Middle frontal gyrus (tissue), 1 donor: ENCODE results near the gene GABRB2.
"Not testable (repeated sequence)": the region's sequence is repeated elsewhere in the genome, so short reads cannot be mapped to it uniquely, and the experiment has no call there.

Source experiments
- DNase-seq: peaks from one replicate; pipeline ENCODE4 v3.0.0-alpha.2; 2015; ENCODE audit warnings: low spot score; ENCODE audit errors: extremely low spot score

GABRB2 gene

DNA sequence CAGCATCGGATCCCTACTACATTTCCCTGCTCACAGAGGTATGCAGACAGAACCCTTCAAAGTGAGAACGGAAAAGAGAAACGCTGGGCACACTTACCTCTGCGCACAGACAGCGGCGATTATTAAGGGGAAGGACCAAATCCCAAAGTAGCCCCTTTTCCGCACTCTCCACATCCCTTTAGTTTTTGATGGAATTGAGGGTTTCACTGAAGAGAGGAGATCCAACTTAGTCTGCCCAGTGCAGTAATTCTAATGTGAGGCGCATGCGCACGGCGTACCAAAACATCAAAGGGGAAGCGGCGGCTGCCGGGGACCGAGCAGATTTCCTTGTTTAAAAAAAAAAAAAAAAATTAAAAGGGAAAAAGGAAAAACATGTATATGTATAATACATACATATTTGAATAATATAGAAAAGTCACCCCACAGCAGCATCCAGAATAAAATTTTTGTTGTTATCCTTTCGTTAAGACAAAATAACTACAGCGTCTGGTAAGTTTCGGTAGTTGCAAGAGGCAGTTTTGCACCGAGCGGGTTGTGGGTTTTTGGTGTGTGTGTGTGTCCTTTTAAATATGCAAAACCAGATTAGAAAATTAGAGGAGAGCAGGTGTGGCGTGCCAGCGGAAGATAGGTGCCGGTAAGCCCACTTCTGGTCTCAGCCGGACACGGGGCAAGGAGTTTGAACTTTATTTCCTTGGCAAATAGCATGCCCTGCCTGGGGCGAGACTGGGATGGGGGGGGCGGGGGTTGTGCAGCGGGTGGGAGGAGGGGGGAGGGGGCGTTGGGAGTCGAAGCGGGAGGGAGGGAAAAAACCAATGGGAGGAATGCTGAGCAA lies at the start of gene GABRB2:
Gene GABRB2 (minus strand): TSS at position 256 of the 832 bp plus-strand sequence. CDS start 82 bp downstream, at position 174.
- no peak for DNase-seq

DNA sequence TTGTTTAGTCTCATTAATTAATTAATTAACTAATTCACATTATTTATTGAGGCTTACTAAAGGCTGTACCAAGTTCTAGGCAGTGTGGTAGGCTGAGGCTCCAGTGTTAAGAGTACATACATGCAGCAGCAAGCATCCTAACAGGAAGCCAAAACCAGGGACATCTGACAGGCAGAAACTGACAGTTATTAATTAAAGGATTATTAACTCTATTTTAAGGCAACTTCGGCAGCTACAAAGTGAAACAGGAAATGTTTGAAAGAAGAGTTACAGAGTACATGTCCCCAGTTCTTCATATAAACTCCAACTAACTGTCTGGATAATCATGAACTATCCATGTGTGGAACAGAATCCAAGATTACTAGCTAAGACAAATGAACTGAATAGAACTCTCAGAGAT lies 39.3 kb upstream of the GABRB2 start:
- no peak for DNase-seq

DNA sequence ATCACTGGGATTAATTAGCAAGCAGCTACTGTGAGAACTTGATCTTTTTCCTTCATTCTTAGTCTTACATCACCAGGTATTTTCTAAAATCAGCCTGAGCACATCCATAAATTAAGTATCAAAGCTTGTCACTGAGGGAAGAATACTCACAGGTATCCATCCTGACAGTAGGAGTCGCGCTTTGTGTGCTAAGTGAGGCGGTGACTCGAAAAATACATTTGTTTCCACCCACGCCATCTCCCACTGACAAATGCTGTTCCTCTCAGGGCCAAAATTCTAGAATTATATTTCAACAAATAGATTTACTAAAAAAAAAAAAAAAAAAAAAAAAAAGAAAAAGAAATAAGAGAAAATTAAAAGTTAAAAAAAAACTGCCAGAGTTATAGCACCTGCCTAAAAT lies 34.1 kb upstream of the GABRB2 start:
- DNase-seq, result no peak

DNA sequence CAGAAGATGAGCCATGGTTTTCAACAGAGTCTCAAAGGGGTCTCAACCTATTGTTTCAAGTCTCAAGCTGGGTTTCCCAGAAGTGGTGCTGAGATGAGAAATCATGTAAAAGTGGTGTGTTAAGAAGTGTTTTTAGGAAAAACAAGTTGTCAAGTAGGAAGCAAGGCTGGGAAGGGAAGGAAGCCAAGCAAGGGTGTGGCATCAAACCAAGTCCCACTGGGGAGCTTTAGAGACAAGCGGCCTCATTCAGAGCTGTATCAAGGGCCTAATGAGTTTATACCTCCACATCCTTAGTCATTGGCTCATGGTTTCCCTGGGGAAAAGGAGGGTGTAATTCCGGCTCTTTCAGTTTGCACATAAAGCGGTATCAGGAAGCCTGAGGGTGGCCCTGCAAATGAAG lies 26.4 kb upstream of the GABRB2 start:
- no peak for DNase-seq

DNA sequence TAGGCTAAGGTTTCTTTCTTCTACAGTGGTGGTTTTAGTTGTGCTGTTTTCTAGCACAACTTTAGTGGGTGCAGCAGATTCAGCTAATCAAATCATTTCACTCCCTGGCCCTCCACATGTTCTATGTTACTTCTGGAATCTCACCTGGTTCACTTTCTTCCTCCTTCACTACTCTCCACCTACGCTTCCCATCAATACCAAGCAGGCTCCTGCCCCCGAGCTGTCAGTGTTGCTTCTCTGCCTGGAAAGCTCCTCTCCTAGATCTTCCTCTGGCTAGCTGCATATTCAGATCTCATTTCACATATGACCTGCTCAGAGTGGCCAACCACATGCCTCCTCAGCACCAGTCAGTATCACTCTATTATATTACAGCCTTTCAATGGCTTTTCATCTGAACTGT lies 19.6 kb upstream of the GABRB2 start:
- no peak for DNase-seq

DNA sequence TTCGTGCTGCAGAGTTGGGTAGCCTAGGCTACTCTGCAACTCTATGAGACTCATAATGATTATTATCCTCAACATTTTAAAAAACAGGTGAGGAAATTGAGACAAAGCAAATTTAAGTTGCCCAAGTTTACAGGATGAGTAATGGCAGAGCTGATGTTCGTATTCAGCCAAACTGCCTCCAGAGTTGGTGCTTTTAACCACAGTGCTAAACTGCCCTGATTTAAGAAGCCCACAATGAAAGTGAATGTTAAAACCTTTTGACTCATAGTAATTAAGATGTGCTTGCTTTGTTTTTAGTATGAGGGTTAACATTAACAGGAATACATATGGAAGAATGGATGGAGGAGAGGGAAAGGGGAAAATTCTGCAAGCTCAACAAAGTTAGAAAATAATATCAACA lies 15.9 kb upstream of the GABRB2 start:
- DNase-seq, result no peak

DNA sequence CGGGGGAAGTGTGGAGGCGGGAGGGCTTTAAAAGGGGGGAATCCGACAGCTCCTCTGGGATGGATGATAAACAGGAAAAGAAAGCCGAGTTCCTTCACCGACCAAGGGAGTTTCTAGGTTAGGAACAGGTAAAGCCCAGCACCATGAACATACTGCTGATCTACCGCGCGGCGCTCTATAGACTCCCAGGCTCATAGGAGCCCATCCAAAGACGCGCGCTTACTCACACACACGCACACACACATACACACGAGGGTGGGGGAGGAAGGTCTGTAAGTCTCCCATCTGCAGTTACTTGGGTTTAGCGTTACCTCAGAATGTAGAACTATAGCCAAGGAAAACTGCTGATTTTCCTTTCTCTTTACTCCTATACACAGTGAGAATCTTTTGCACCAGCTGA lies 2.6 kb upstream of the GABRB2 start:
- DNase-seq, result no peak

DNA sequence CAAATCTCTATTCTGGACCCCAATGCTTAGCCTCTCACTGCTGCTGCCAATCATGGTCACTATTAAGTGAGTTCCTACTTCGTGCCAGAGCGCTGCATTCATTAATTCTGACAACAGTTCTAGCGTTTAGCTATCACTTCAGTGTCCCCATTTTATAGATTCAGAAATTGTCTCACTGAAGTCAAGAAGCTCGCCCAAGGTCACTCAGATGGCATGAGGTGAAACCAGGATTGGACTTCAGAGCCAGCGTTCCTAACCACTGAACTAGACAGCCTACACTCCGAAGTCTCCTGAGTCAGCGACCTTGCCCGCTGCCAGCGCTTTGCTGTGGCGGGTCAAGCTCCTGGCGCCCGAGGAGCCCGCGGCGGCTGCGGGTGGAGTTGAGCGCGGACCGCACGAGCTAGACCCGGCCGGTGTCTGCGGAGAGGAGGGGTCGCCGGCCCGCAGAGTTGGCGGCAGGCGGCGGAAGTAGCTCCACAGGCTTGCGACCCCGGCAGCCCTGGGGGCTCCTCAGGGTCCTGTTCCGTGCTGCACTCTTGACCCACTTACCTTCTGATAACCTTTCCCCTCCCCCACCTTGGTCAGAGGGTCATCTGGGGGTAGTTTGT lies 2.1 kb upstream of the GABRB2 start:
- DNase-seq, result no peak

DNA sequence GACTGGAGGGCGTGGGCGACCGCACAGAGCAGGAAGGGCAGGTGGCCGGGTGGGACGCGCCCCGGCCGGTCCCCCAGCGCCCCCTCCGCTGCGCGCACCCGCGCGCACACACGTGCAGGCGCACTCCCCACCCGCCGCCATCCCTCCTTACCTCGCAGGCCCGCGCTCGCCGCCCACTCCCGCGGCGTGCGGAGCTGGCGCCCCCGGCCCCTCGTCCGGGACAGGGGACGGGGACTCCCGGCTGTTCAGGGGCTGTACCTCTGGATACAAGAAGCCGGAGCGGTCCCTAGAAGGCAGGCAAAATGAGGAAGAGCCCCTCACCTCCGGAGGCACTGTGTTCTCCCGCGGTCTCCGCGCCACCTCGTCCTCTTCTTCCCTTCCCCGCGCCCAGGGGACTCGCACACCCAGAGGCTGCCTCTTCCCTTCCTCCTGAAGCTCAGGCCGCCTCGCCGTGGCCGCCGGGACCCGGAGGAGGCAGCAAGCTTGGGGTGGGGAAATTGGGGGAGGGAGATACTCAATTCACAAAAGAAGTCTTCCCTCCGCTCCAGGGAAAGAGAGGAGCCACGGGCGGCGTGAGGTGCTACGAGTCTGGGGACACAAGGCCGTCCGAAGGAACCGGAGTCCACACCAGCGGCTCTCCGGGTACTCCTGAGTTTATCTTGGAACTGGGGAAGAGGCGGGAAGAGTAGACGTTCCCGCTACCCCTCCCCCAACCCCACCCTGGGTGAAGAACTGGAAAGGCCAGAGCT lies 1.4 kb upstream of the GABRB2 start:
- DNase-seq, result no peak

DNA sequence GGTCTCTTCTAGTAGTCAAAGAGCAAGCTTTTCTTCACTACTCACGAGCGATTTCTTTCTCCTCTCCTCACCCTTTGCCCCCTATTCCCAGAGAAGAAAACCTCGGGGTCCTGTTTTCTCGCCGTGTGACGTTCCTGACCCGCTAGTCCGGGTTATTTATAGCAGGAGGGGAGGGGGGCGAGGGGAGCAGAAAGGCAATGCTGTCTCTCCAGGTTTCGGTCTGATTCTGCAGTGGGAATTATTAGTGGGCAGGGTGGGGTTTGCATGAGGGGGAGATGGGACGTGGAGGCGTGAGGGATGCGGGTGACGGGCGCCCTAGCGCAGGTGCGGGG lies 847 bp upstream of the GABRB2 start:
- no peak for DNase-seq

DNA sequence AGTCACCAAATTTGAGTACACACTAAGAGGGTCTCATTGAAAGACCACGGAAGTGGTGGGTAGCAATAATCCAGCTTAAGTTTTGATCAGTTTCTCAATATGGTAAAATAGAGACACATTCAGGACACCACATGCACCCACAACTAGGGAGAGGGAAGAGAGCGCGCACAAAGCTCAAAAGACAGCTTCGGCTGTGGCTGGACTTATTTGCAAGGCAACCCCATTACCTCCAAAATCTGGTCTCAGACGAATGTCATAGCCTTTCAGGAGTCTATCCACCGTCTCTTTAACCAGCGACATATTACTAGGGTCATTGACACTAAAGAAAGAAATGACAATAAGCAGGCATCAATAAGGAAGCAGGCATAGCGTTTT lies 443 bp downstream of the GABRB2 start:
- no peak for DNase-seq

DNA sequence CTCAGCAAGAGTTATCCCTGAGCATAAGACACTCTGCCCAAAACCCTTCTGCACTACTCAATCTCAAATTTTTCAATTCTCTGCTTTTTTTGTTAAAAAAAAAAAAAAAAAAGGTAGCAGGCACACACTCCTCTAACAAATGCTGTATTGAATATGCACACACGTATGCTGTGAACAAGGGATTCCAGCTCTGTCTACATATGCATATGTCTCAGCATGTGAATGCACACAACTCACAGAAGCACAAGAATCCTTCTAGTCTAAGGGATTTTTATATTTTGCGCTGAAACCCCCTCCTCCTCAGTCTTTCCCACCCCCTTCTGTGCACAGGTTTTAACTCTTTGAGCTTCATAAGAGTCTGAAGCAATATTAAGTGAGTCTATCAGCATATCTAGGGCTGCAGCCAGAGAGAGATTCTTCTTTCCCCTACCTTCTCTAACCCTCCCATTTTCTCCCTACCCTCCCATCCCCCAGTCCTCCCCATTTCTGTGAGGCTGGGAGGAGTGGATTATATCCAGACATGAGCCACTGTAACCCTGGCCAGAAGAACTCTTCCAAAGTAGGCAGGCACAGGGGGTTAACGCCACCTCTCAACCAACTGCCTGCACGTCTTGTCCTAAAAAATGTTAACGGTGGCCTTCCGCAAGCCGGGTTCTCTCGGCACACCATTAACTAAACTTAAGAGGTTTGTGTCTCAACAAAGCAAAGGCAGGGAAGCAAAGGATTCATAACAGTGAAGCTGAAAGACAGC lies 1.0 kb downstream of the GABRB2 start:
- no peak for DNase-seq

DNA sequence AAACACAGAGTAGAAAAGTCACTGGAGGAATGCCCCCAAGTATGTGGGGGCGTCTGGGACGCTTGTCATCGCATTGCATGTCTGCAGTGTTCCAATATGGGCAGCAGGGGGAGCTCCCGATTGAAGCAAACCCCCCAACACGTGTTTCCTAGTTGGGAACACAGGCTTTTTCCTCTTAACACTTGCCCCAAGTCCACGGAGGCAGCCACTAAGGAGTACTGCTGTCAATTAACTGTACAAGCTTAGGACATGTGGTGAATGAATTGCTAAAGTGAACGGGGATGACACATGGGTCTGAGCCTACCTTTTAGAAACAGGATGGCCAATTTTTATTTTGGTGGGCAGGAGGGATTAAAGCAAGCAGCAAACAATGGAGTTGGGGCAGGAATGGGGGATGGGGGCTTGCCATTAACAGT lies 2.2 kb downstream of the GABRB2 start:
- no peak for DNase-seq

DNA sequence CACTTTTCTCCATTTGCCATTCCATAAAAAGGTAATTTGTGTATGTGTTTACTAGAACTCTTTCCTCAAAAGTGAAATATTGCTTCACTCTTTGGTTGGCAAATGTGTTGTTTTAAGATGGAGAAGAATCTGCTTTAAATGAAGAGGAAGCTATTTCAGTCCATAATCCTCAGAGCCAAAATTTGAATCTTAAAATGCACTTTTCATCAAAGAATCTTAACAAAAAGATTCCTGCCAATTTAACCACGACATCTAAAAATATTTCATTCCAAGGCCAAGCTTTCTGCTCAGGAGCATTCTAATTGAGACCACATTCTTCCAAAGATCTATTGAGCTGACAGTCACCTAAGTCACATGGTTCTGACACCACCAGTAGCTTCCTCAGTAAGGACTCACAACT lies 7.5 kb downstream of the GABRB2 start:
- no peak for DNase-seq

DNA sequence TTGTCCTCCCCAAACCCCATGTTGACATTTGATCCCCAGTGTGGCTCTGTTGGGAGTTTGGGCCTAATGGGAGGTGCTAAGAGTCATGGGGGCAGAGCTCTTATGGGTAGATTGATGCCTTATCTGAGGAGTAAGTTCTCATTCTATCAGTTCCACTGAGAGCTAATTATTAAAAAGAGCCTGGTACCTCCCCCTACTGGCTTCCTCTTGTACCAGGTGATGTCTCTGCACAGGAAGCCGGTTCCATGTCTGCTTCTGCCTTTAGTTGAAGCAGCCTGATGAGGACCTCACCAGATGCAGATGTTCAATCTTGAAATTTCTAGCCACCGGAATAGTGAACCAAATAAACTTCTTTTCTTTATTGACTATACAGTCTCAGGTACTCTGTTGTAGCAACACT lies 10.8 kb downstream of the GABRB2 start:
- DNase-seq, result no peak

DNA sequence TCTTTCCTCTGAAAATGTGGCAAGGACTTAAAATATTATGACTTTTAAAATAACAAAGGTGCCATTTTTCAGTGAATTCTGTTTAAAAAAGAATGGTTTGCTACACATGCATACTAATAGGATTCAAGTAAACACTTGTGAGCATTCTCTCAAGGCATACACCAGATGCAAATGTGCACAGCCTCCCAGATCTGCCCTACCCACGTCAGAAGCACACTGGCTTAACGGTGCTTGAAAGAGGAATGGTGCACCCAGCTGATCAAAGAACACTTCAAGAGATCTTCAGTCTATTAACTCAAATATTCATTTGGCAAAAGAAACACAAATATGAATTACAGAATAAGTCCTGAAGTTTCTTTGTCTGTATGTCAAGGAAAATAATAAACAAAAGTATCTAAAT lies 15.8 kb downstream of the GABRB2 start:
- DNase-seq, result no peak

DNA sequence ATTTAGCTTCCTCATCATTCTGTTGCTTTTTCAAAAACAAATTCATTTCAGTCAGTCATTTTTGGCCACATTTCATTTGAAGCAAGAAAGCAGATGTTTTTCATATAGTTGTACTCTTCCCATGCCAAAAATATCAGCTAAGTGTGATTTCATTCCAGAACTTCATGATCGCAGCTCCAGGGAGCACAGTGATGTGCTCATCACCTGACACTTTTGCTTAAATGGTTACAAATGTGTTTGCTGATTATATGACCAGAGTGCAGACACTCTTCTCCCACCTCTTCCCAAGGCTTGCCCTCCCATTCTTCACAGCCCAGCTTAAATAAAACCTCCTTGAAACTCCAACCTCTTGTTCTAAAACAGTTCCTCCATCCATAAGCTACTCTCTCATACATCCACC lies 32.6 kb downstream of the GABRB2 start:
- peak; percentile 68 for DNase-seq

DNA sequence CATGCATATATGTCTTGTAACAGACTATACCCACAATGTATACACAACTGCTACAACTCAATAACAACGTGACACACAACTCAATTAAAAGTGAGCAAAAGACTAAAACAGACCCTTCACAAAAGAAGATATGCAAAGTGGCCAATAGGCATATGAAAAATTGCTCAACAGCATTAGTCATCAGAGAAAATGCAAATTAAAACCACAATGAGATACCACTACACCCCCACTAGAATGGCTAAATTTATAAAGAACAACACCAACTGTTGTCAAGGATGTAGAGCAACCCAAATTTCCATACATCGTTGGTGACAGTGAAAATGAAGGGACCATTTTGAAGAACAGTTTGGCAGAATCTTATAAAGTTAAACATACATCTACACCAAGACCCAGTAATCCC lies 38.9 kb downstream of the GABRB2 start:
- no peak for DNase-seq

DNA sequence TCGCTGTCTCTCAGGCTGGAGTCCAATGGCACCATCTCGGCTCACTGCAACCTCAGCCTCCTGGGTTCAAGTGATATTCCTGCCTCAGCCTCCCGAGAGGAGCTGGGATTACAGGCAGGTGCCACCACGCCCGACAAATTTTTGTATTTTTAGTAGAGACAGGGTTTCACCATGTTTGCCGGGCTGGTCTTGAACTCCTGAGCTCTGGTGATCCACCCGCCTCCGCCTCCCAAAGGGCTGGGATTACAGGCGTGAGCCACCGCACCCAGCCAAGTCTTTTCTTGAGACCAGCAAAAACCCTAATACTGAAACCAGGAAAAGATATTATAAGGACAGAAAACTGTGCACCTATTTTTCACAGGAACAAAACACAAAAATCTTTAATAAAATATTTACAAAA lies 41.4 kb downstream of the GABRB2 start:
- not testable (repeated sequence) for DNase-seq

DNA sequence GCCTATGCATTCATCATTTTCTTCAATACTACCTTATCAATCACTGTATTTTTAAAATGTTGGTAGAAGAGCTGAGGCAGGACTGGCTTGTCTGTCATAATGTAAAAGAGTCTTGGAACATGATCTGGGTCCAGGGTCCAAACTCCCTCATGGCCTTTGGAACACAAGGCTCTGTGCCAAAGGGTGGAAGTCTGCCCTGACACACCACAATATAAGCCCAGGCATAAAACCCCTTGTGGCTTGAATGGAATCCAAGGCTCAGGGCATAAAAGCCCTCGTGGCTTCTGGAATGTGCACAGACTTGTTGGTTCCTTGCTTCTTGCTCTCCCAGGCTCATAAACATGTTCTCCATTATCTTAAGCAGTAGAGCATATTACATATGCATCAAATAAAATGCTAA lies 48.0 kb downstream of the GABRB2 start:
- no peak for DNase-seq

DNA sequence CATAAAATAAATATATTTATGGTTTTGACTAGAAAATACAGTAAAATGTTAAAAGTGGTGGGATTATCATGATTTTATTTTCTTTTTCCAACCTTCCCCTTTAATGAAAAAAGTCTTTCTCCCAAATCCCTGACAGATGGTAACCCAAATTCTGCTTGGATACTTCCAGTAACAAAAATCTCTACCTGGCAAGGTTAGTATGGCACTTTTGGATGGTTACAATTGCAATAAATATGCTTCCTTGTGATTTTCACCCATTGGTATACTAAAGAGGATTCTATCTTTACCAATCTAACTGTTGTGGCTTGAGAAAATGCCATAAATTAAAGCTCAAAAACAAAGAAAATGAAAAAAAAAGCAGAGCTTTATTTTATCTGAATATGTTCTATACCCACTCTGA lies 62.8 kb downstream of the GABRB2 start:
- DNase-seq, result no peak

DNA sequence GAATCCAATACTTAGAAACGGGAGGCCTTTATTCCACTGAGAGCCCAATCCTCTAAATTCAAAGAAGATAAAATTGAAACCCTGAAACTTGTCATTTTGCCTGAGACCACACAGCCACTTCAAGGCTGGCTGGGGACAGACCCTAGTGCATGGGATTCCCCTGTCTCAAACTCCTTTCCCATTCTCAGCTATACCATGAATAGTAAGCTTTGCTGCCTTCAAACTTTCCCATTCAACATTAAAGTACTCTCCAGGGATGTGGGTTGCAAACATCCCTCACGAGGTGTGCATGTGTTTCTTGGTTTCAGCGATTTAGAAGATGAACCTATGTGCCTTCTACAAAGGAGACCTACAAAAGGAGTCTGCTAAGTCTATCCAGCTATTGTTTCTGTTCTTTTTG lies 64.6 kb downstream of the GABRB2 start:
- no peak for DNase-seq
